Measurements from ENCODE around the gene KRTAP10-1. TPM values are rescaled to one million over a fixed set of nuclear protein-coding genes. Genes with fewer than 3 reads are reported as not detected.

The KRTAP10-1 gene
- total RNA-seq, 4 donors from 2014 or later: 0.83 to 8.5 (median 2.6) TPM; not detected in 1

Other genes starting within 250 kb of the KRTAP10-1 start
- 100 to 1,000 TPM in 3 of 4 donors, 10 to 100 TPM in 1; 92.8 to 121 (median 117) TPM for gene PFKL, start 240.1 kb downstream of the KRTAP10-1 start, total RNA-seq
- gene CFAP410, start 200.8 kb downstream of the KRTAP10-1 start, total RNA-seq: 10 to 100 TPM; 22.6 to 45.5 (median 27.3) TPM
- 1 to 10 TPM; 2.5 to 4.2 (median 3.2) TPM for gene TRPM2, start 186.6 kb downstream of the KRTAP10-1 start, total RNA-seq
- 1 to 10 TPM; 3.9 to 6.2 (median 4.7) TPM for gene LRRC3, start 84.7 kb downstream of the KRTAP10-1 start, total RNA-seq
- 10 to 100 TPM in 2 of 4 donors, under 1 TPM in 1, not detected in 1; 0.76 to 11.1 (median 10.1) TPM for gene KRTAP10-2, start 11.3 kb upstream of the KRTAP10-1 start, total RNA-seq
- gene KRTAP10-3, start 18.6 kb upstream of the KRTAP10-1 start, total RNA-seq: 1 to 10 TPM in 3 of 4 donors, not detected in 1; 1.1 to 5.8 (median 3.3) TPM
- gene KRTAP10-4, start 33.5 kb upstream of the KRTAP10-1 start, total RNA-seq: 10 to 100 TPM in 1 of 4 donors, 1 to 10 TPM in 2, not detected in 1; 2.7 to 11.8 (median 4.9) TPM
- gene KRTAP10-5, start 40.4 kb upstream of the KRTAP10-1 start, total RNA-seq: 10 to 100 TPM in 1 of 4 donors, 1 to 10 TPM in 1, under 1 TPM in 1, not detected in 1; 0.76 to 11.1 (median 1.7) TPM
- 1 to 10 TPM in 2 of 4 donors, not detected in 2; 2.0 to 3.1 TPM for gene KRTAP10-6, start 52.3 kb upstream of the KRTAP10-1 start, total RNA-seq
- 10 to 100 TPM in 1 of 4 donors, 1 to 10 TPM in 2, not detected in 1; 3.7 to 12.9 (median 4.2) TPM for gene KRTAP10-7, start 60.4 kb upstream of the KRTAP10-1 start, total RNA-seq
- 1 to 10 TPM in 2 of 4 donors, not detected in 2; 1.3 to 7.2 TPM for gene KRTAP10-8, start 71.9 kb upstream of the KRTAP10-1 start, total RNA-seq
- gene KRTAP10-9, start 86.9 kb upstream of the KRTAP10-1 start, total RNA-seq: 1 to 10 TPM in 2 of 4 donors, not detected in 2; 1.6 to 9.9 TPM
- gene KRTAP10-10, start 97.2 kb upstream of the KRTAP10-1 start, total RNA-seq: 1 to 10 TPM in 2 of 4 donors, not detected in 2; 3.3 to 8.0 TPM
- 10 to 100 TPM in 1 of 4 donors, 1 to 10 TPM in 2, not detected in 1; 1.9 to 11.7 (median 3.5) TPM for gene KRTAP10-11, start 106.2 kb upstream of the KRTAP10-1 start, total RNA-seq
- gene KRTAP12-4, start 114.5 kb upstream of the KRTAP10-1 start, total RNA-seq: not detected
- gene KRTAP12-3, start 117.7 kb upstream of the KRTAP10-1 start, total RNA-seq: 10 to 100 TPM in 1 of 4 donors, 1 to 10 TPM in 1, not detected in 2; 3.2 to 11.5 TPM
- 10 to 100 TPM in 1 of 4 donors, 1 to 10 TPM in 2, not detected in 1; 5.6 to 29.3 (median 8.2) TPM for gene KRTAP12-2, start 126.7 kb upstream of the KRTAP10-1 start, total RNA-seq
- 10 to 100 TPM in 1 of 4 donors, 1 to 10 TPM in 1, not detected in 2; 6.0 to 32.1 TPM for gene KRTAP12-1, start 142.0 kb upstream of the KRTAP10-1 start, total RNA-seq
- 1 to 10 TPM in 2 of 4 donors, not detected in 2; 1.3 to 2.9 TPM for gene KRTAP10-12, start 157.0 kb upstream of the KRTAP10-1 start, total RNA-seq
- gene TSPEAR, start 171.4 kb upstream of the KRTAP10-1 start, total RNA-seq: under 1 TPM in 3 of 4 donors, not detected in 1; 0.21 to 0.59 (median 0.32) TPM